ENCODE data around the gene GPX8.
A peak's percentile ranks its signal among the peaks of the same experiment; 100 is the strongest.

GPX8 gene, protein sequence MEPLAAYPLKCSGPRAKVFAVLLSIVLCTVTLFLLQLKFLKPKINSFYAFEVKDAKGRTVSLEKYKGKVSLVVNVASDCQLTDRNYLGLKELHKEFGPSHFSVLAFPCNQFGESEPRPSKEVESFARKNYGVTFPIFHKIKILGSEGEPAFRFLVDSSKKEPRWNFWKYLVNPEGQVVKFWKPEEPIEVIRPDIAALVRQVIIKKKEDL

DNA sequence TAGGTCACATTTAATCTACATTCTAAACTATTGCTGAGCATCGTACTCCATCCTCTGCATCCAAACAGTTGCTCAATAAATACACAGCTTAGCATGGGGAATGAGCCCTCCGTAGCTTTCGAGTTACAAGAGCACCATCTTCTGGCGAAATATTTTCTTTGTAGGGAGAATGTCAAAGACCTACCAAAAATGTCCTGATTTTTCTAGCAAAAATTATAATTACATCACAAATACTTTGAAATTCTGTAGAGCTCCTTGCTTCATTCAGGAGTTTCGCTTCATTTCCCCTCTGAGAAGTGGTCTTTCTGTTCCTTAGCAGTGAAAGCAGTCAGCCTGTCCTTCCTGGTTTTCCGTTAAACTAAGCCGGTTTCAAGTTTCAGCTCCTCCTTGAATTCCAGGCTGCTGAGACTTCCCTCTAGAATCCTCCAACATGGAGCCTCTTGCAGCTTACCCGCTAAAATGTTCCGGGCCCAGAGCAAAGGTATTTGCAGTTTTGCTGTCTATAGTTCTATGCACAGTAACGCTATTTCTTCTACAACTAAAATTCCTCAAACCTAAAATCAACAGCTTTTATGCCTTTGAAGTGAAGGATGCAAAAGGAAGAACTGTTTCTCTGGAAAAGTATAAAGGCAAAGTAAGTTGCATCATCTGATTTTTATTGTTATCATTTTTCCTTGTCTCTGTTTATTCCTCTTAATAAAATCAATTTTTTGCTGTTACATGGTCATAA lies at the start of gene GPX8:
TSS of gene GPX8 (plus strand) at position 409 of the 730 bp plus-strand sequence. CDS start at position 431, 22 bp downstream.
- peak; percentile 67 for DNase-seq (ENCODE audit: low read depth)
- H3K4me3 ChIP-seq (ENCODE audit: low read depth, low read length): peak within 1 kb of the TSS; percentile 60

DNA sequence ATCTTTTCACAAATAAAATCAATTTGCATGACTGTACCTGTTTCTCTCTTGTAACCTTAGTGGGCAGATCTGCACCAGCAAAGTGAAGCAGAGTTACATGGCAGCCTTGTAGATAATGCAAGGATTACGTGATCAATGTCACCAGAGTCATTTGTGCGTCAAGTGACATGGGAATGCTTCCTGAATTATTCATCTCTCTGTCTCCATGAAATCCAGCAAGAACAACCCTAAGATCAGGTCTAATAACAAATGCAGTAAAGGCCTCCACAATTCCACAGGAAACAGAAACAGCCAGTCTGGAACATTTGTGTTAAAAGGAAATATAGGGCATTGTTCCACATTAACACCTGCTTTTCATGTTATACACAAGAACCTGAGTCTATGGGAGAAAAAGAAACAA lies 49.8 kb upstream of the GPX8 start:
- DNase-seq (ENCODE audit: low read depth): no peak
- H3K4me3 ChIP-seq (ENCODE audit: low read depth, low read length): no peak overlapping the region

DNA sequence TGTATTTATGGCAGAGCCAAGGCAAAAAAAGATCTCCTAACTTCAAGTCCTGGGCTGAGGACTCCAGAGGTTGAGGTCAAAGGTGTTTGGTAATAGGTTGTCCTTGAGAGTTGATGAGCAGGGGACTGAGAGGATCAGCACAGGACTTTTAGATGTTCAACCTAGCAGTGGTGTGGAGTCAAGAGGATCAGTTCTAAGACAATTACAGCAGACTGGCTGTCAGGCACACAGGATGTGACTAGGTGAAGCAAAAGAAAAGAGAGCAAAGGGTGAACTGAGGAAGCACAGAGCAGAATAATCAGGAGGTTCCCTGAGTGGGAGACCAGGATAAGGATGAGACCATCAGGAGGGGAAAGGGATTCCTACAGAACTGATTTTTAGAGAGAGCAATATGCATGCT lies 46.6 kb upstream of the GPX8 start:
- no peak overlapping the region for H3K4me3 ChIP-seq (ENCODE audit: low read depth, low read length)
- no peak for DNase-seq (ENCODE audit: low read depth)

DNA sequence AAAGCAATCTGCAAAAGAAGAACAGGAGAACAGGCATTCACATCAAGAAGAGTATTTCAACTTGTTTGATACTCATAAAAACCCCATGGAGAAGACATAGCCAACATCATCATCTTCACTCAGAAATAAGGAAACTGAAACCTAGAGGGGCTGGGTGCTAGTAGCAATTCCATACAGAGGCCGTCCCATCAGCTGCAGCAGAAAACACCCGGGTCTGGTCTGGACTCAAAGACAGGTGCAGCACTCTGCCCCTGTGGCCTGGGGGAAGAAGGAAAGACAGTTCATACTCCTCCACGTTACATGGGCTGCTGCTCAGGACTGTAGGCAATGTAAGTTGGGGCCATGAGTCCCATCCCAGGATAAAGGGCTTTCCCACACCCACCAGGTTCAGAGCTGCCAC lies 45.9 kb upstream of the GPX8 start:
- no peak overlapping the region for H3K4me3 ChIP-seq (ENCODE audit: low read depth, low read length)
- no peak for DNase-seq (ENCODE audit: low read depth)

DNA sequence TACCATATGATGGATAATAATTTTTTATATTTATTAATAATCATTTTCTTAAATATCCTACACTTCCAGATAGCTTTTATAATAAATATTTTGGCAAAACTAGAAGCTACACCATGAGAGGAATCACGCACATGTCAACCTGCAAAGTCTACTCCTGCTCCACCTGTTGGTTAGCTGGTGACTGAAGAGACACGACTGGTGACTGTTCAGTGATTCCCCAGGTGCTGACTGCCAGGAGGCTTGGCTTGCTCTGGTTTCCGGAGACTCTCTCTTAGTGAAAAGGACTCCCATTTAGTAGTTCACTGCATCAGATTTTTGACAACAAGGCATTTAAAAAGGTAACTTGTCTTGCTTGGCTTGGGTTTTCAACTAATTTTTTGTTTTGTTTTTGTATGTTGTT lies 36.6 kb upstream of the GPX8 start:
- no peak for DNase-seq (ENCODE audit: low read depth)

DNA sequence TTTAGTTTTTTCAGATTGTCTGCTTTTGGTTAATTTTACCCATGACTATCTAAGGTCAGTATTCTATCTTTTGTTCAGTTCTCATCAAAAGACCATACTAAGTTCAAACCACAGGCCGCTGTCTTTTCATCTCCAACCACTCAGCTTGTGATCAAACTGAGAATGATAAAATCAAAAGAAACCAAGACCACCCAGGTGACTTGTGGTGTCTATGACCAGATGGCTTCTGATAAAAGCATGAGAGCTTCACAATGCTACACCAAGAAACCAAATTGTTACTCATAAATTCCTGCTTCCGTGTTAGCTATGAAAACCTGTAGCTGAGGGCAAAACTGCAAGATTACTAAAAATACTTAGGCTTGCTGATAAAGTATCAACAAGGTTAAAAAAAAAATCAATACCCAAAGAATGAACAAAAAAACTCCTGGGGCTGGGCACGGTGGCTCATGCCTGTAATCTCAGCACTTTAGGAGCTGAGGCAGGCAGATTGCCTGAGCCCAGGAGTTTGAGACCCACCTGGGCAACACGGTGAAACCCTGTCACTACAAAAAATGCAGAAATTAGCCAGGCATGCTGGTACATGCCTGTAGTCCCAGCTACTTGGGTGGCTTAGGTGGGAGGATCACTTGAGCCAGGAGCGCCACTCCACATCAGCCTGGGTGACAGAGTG lies 25.8 kb upstream of the GPX8 start:
- no peak overlapping the region for H3K4me3 ChIP-seq (ENCODE audit: low read depth, low read length)
- no peak for DNase-seq (ENCODE audit: low read depth)

More for the DNA sequence above, 36.6 kb upstream of the GPX8 start:
- no peak overlapping the region for H3K4me3 ChIP-seq (ENCODE audit: low read depth, low read length)

DNA sequence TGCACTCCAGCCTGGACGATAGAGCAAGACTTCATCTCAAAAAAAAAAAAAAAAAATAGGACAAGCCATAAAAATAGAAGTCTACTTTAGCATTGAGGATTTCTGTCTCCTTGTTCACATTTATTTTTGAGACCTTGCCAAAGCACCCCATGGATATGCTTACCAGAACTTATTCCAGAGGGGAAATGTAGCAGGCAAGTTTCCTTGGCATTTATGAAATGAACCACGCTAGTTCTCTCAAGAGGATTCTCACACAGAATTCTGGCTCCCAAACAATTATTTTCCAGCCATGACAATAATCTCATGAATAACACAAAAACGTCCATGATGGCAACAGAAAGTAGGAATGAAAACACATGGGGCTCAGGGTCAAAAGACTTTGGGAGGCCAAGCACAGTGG lies 23.4 kb upstream of the GPX8 start:
- DNase-seq (ENCODE audit: low read depth): no peak

DNA sequence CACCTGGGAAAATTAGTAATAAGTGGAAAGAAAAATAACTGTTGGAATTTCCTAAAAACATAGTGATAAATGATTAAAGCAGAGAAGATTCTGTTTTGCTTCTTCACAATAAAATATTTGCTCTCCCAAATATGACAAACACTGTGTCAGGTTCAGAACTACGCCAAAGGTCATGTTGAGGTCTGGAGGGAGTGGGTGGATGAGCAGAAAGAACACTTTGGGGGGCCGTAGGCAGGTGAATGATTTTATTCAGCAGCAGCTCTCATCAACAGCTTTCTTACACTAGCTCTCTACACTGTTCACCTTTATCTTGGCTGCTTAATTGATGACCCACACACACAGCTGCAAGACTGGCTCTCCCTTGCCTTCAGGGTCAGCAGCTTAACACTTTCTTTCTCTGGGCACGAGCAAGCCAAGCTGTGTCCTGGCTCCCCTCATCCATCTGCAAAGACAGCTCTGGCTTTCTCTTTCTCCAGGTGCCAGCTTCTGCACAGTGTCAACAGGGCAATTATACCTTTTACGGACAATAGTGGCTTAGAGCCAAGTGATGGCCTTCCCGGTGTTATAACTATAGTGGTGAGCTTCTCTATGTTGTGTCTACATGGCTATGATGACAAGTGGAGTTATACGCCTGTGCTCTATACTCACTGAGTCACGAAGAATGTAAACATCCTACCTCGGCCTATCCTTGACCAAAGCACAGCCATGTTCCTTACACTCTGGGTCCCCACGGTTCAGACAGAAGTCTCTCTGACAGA lies 18.9 kb upstream of the GPX8 start:
- DNase-seq (ENCODE audit: low read depth): no peak
- no peak overlapping the region for H3K4me3 ChIP-seq (ENCODE audit: low read depth, low read length)

More for the DNA sequence above, 23.4 kb upstream of the GPX8 start:
- no peak overlapping the region for H3K4me3 ChIP-seq (ENCODE audit: low read depth, low read length)

DNA sequence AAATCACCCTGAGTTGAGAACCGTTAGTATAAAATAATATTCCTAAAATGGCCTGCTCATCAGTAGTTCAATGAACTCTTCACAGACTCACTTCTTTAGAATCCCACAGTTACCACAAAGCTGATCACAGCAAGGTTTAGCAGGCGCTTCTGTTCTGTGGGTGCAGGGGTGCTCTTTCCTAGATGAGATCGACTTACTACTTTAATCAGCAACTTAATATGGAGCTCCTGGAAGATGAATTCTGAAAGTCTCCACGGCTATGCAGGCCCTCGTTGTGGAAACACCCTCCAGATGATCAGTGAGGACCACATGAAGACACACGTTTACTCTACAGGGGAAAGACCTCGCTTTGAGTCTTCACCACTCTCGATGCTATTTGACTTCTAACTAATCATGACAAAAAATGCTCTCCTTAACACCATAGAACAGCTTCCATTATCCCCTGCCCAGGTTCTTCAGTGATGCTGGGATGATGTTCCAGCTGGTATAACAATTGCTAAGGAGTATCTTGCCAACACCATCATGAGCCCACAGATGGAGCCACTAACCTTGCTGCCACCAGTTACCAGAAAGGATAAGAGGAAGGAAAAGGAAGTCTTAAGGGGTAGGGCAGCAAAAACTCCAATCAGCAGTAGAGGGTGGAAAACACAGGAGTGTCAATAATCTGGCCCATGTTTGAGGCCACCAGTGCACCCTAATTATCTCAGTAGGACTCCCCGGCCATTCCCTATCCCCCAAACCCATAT lies 17.9 kb upstream of the GPX8 start:
- no peak overlapping the region for H3K4me3 ChIP-seq (ENCODE audit: low read depth, low read length)
- no peak for DNase-seq (ENCODE audit: low read depth)

DNA sequence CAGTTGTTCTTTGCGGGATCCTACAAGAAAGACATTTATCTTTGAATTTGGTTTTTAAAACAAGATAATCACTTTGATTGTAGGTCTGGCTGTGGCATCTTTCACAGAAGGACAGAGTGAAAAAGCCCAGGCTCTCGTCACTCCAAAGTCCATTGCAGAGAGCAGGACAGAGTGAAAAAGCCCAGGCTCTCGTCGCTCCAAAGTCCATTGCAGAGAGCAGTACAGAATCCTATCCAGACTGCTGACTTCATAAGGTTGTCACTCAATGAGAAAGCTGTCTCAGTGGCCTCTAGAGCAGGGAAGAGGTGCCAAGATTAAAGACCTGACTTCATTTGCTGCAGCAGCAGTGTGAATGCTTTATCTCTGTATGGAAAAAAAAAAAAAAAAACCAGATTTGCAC lies 16.3 kb upstream of the GPX8 start:
- DNase-seq (ENCODE audit: low read depth): no peak
- no peak overlapping the region for H3K4me3 ChIP-seq (ENCODE audit: low read depth, low read length)

DNA sequence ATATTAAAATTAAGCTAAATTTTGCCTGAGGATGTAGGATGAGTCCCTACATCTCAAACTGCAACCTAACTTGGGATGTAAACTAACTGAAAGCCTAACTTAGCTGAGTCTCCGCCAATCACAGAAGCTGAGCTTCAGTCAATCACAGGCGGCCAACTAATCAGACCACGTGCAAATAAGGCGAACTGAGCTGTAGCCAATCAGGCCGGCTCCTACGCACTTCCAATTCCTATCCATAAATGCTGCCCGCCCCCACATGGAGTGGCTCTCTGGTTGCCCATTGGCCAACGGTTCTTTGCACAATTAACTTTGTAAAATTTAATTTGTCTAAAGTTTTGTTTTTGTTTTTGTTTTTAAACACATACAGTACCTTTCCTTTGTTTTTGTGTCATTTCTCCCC lies 13.9 kb upstream of the GPX8 start:
- no peak for DNase-seq (ENCODE audit: low read depth)
- H3K4me3 ChIP-seq (ENCODE audit: low read depth, low read length): no peak overlapping the region

DNA sequence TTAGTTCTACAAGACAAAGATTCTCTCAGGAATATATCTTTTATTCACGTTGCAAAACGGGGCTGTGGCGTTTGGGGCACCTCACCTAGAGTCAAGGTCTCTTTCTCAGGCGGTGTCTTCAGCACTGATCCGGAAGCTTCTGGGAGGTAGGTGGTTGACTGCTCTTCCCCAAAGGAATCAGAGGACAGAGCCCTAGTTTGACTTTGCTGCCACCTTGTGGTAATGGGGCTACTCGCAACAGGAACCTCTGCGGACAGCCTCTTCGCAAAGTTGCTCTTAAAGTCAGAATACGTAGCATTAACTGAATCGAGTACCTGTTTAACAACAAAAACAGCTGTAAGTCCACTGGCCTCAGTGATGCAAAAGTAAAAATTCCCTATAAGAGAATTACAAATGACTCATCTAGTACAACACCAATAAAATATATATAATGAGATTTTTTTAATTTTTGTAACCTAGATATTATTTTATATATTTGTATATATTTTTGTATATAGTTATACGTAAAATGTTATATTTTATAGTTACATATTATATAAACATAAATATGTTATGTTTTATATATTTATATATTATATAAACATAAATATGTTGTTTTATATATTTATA lies 13.3 kb upstream of the GPX8 start:
- no peak overlapping the region for H3K4me3 ChIP-seq (ENCODE audit: low read depth, low read length)
- peak; percentile 37 for DNase-seq (ENCODE audit: low read depth)

DNA sequence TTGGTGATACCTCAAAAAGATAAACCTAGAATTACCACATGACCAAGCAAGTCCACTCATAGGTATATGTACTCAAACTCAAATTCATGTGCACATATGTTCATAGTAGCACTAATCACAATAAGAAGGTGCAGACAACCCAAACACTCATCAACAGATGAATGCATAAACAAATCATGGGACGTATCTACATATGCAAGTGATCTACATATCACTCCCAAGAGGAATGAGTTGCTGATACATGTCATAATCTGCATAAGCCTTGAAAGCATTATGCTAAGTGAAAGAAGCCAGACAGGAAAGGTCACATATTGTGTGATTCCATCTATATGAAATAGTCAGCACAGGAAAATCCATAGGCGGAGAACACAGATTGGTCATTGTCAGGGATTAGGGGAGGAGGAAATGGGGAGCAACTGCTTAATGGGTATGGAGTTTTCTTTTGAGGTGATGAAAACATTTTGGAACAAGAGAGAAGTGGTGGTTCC lies 10.6 kb upstream of the GPX8 start:
- H3K4me3 ChIP-seq (ENCODE audit: low read depth, low read length): no peak overlapping the region
- no peak for DNase-seq (ENCODE audit: low read depth)

DNA sequence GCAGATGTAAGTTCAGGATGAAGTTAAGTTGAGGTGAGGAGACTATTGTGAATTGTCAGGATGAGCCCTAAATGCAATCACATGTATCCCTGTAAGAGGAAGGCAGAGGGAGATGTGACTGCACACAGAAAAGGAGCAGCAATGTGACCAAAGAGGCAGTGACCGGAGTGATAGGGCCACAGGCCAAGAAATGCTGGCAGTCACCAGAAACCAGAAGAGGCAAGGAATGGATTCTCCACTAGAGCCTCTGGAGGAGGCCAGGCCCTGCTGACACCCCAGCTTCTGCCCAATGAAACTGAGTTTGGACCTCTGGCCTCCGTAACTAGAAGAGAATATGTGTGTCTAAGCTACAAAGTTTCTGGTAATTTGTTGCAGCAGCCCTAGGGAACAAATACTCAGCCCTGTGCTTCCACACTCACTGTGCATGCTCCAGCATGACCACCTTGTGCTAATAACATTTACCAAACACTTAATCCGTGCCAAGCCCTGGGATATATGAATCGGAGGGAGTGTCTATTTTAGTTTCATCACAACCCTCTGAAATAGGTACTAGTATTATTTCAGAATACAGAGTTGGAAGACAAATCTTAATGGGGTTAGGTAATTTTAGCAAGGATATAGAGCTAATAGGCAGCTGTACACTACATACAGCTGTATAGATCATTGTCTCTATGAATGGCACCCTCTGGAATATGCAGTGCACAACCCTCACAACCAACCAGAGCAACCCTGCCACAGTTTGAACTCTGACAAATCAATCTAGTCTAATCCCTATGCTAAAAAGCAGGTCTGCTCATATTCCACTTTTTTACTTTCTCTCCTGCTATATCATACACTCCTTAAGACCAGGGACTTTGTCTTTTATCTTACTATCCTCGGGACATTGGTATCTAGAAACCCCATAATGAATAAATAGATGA lies 7.8 kb upstream of the GPX8 start:
- peak; percentile 82 for DNase-seq (ENCODE audit: low read depth)
- no peak overlapping the region for H3K4me3 ChIP-seq (ENCODE audit: low read depth, low read length)

DNA sequence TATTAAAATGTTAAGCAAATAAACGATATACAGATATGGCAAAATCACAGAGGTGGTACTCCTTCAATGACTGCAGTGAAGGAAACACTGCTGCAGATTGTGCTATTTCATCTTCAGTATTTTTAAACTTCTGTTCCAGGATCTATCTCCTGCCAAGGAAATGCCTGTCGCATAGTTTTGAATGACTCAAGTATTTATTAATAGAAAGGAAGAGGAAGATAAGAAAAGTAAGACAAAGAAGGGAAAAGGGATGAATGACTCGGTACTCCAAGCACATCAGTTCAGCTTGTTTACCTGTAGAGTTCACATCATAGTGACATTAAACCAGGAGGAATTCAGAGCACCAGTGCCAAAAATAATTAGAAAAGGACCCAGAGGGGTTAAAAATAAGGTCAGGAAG lies 5.1 kb upstream of the GPX8 start:
- DNase-seq (ENCODE audit: low read depth): peak; percentile 24
- H3K4me3 ChIP-seq (ENCODE audit: low read depth, low read length): no peak overlapping the region

DNA sequence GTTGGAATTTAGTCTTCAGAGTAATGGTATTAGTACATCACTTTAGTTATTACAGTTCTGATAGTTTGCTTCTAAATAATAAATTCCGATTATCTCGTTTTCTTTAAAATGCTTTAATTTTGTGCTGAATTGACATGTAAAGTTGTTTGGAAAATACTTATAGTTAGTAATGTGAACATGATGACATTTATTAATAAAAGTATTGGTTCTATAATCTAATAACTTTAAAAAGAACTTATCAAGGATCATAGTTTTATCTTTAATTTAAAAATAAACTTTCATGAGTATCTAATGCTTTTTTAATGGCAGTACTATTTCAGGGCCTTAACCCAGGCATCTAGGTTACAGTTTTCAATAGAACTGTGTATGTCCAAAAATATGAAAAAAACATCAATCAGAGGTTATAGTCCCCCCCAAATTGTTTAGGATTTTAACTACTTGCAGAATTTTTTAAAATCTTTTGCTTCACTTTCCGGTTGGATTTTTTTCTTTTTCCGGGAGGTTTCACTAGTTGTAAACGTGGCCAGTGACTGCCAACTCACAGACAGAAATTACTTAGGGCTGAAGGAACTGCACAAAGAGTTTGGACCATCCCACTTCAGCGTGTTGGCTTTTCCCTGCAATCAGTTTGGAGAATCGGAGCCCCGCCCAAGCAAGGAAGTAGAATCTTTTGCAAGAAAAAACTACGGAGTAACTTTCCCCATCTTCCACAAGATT lies 680 bp downstream of the GPX8 start:
- peak; percentile 91 for DNase-seq (ENCODE audit: low read depth)
- H3K4me3 ChIP-seq (ENCODE audit: low read depth, low read length): peak overlapping the region; percentile 60

DNA sequence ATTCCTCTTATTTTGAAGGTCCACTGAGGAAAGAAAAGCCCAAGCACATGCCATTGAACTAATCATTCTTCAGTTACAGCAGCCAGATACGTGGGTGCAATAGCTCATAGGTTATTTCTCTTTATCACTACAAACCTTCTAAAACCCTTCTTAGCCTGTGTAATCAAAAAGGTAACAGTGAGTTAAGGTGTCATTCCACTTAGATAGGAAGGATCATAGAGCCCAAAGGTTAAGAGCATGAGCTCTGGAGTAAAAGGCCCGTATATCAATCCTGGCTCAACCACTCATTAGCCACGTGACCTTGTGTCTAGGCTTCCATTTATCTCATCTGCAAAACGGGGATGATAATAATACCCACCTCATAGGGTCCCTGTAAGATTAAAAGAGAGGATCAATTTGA lies 2.7 kb downstream of the GPX8 start:
- no peak overlapping the region for H3K4me3 ChIP-seq (ENCODE audit: low read depth, low read length)
- DNase-seq (ENCODE audit: low read depth): no peak
